ENCODE data around the gene GOLGA6L10. TPM values are rescaled to one million over a fixed set of nuclear protein-coding genes. Genes with fewer than 3 reads are reported as not detected.
"Not testable (repeated sequence)": the region's sequence is repeated elsewhere in the genome, so short reads cannot be mapped to it uniquely, and the experiment has no call there.

The GOLGA6L10 gene
- total and polyA plus RNA-seq, 2 donors (not counting 1 experiment from before 2014, with no cell fraction given): 0.16 to 0.99 TPM

GRCh38 chr15:82365692-82366323 lies 16.5 kb upstream of the GOLGA6L10 start:
- H3K9me3 ChIP-seq (ENCODE audit: control insufficient read depth, insufficient read depth, low read depth, low read length); H3K4me3 ChIP-seq (replicated peaks in 1 of 4; ENCODE audit: control extremely low read depth in 1 of 4, insufficient read depth in 1 of 4, low read depth in 3 of 4, low read length in 4 of 4); H4K20me1 ChIP-seq (ENCODE audit: control insufficient read depth, extremely low read depth, insufficient read depth, low read length); DNase-seq (ENCODE audit: low read depth in 2 of 2); H3K27ac ChIP-seq (ENCODE audit: insufficient read depth, low read length); H3K79me2 ChIP-seq (ENCODE audit: control insufficient read depth, insufficient read depth, low read length); H3K27me3 ChIP-seq (ENCODE audit: control insufficient read depth, insufficient read depth, low read length); H3K4me1 ChIP-seq (ENCODE audit: control insufficient read depth, extremely low read depth, insufficient read depth, low read length); H2AFZ ChIP-seq (ENCODE audit: low read length); H3K9ac ChIP-seq (ENCODE audit: insufficient read depth, low read length); H3K36me3 ChIP-seq (ENCODE audit: control insufficient read depth, insufficient read depth, low read length); H3K4me2 ChIP-seq (ENCODE audit: extremely low read depth, insufficient read depth, low read length): not testable (repeated sequence)
- TF ChIP-seq CTCF (conservative IDR thresholded peaks at IDR 0.05 in 1 of 2, IDR thresholded peaks at IDR 0.05 in 1 of 2; ENCODE audit: low read depth in 1 of 2, low read length in 2 of 2): peak in 1 of 2 donors; percentile 25

GRCh38 chr15:82364548-82364947 lies 15.3 kb upstream of the GOLGA6L10 start:
- not testable (repeated sequence) for H3K9me3 ChIP-seq (ENCODE audit: control insufficient read depth, insufficient read depth, low read depth, low read length); H3K36me3 ChIP-seq (ENCODE audit: control insufficient read depth, insufficient read depth, low read length); H3K9ac ChIP-seq (ENCODE audit: insufficient read depth, low read length); H4K20me1 ChIP-seq (ENCODE audit: control insufficient read depth, extremely low read depth, insufficient read depth, low read length); H3K4me2 ChIP-seq (ENCODE audit: extremely low read depth, insufficient read depth, low read length); H3K27ac ChIP-seq (ENCODE audit: insufficient read depth, low read length); H3K27me3 ChIP-seq (ENCODE audit: control insufficient read depth, insufficient read depth, low read length); H2AFZ ChIP-seq (ENCODE audit: low read length); H3K4me3 ChIP-seq (replicated peaks in 1 of 4; ENCODE audit: control extremely low read depth in 1 of 4, insufficient read depth in 1 of 4, low read depth in 3 of 4, low read length in 4 of 4); H3K79me2 ChIP-seq (ENCODE audit: control insufficient read depth, insufficient read depth, low read length); DNase-seq (ENCODE audit: low read depth in 2 of 2); H3K4me1 ChIP-seq (ENCODE audit: control insufficient read depth, extremely low read depth, insufficient read depth, low read length)

GRCh38 chr15:82362790-82363189 lies 13.5 kb upstream of the GOLGA6L10 start:
- H3K9me3 ChIP-seq (ENCODE audit: control insufficient read depth, insufficient read depth, low read depth, low read length); H3K4me3 ChIP-seq (replicated peaks in 1 of 4; ENCODE audit: control extremely low read depth in 1 of 4, insufficient read depth in 1 of 4, low read depth in 3 of 4, low read length in 4 of 4); H3K27me3 ChIP-seq (ENCODE audit: control insufficient read depth, insufficient read depth, low read length); H3K79me2 ChIP-seq (ENCODE audit: control insufficient read depth, insufficient read depth, low read length); H3K27ac ChIP-seq (ENCODE audit: insufficient read depth, low read length); H2AFZ ChIP-seq (ENCODE audit: low read length); H4K20me1 ChIP-seq (ENCODE audit: control insufficient read depth, extremely low read depth, insufficient read depth, low read length); H3K4me1 ChIP-seq (ENCODE audit: control insufficient read depth, extremely low read depth, insufficient read depth, low read length); H3K9ac ChIP-seq (ENCODE audit: insufficient read depth, low read length); DNase-seq (ENCODE audit: low read depth in 2 of 2); H3K4me2 ChIP-seq (ENCODE audit: extremely low read depth, insufficient read depth, low read length); H3K36me3 ChIP-seq (ENCODE audit: control insufficient read depth, insufficient read depth, low read length): not testable (repeated sequence)

GRCh38 chr15:82360618-82361017 lies 11.3 kb upstream of the GOLGA6L10 start:
- not testable (repeated sequence) for H3K27me3 ChIP-seq (ENCODE audit: control insufficient read depth, insufficient read depth, low read length); H4K20me1 ChIP-seq (ENCODE audit: control insufficient read depth, extremely low read depth, insufficient read depth, low read length); H3K4me1 ChIP-seq (ENCODE audit: control insufficient read depth, extremely low read depth, insufficient read depth, low read length); H3K36me3 ChIP-seq (ENCODE audit: control insufficient read depth, insufficient read depth, low read length); H3K9ac ChIP-seq (ENCODE audit: insufficient read depth, low read length); H3K4me2 ChIP-seq (ENCODE audit: extremely low read depth, insufficient read depth, low read length); H2AFZ ChIP-seq (ENCODE audit: low read length); H3K4me3 ChIP-seq (replicated peaks in 1 of 4; ENCODE audit: control extremely low read depth in 1 of 4, insufficient read depth in 1 of 4, low read depth in 3 of 4, low read length in 4 of 4); H3K9me3 ChIP-seq (ENCODE audit: control insufficient read depth, insufficient read depth, low read depth, low read length); DNase-seq (ENCODE audit: low read depth in 2 of 2); H3K27ac ChIP-seq (ENCODE audit: insufficient read depth, low read length); H3K79me2 ChIP-seq (ENCODE audit: control insufficient read depth, insufficient read depth, low read length)

- not testable (repeated sequence) for H3K4me2 ChIP-seq (ENCODE audit: extremely low read depth, insufficient read depth, low read length); H3K27ac ChIP-seq (ENCODE audit: insufficient read depth, low read length); H3K4me1 ChIP-seq (ENCODE audit: control insufficient read depth, extremely low read depth, insufficient read depth, low read length); H3K36me3 ChIP-seq (ENCODE audit: control insufficient read depth, insufficient read depth, low read length); H3K79me2 ChIP-seq (ENCODE audit: control insufficient read depth, insufficient read depth, low read length); H4K20me1 ChIP-seq (ENCODE audit: control insufficient read depth, extremely low read depth, insufficient read depth, low read length); H3K9me3 ChIP-seq (ENCODE audit: control insufficient read depth, insufficient read depth, low read depth, low read length); H3K9ac ChIP-seq (ENCODE audit: insufficient read depth, low read length); H2AFZ ChIP-seq (ENCODE audit: low read length); DNase-seq (ENCODE audit: low read depth in 2 of 2); H3K4me3 ChIP-seq (replicated peaks in 1 of 4; ENCODE audit: control extremely low read depth in 1 of 4, insufficient read depth in 1 of 4, low read depth in 3 of 4, low read length in 4 of 4); H3K27me3 ChIP-seq (ENCODE audit: control insufficient read depth, insufficient read depth, low read length)
These were observed 5.8 kb upstream of the GOLGA6L10 start for GRCh38 chr15:82355055-82355454.

- H4K20me1 ChIP-seq (ENCODE audit: control insufficient read depth, extremely low read depth, insufficient read depth, low read length); H3K4me1 ChIP-seq (ENCODE audit: control insufficient read depth, extremely low read depth, insufficient read depth, low read length); H3K9ac ChIP-seq (ENCODE audit: insufficient read depth, low read length); H3K36me3 ChIP-seq (ENCODE audit: control insufficient read depth, insufficient read depth, low read length); H3K9me3 ChIP-seq (ENCODE audit: control insufficient read depth, insufficient read depth, low read depth, low read length); H3K27me3 ChIP-seq (ENCODE audit: control insufficient read depth, insufficient read depth, low read length); H3K27ac ChIP-seq (ENCODE audit: insufficient read depth, low read length); H3K79me2 ChIP-seq (ENCODE audit: control insufficient read depth, insufficient read depth, low read length); DNase-seq (ENCODE audit: low read depth in 2 of 2): not testable (repeated sequence)
- Histone ChIP-seq H3K4me3 (replicated peaks in 1 of 4; ENCODE audit: control extremely low read depth in 1 of 4, insufficient read depth in 1 of 4, low read depth in 3 of 4, low read length in 4 of 4) (peak overlapping the region in 3 of 4 experiments; percentile 21 to 47 (median 37)), H2AFZ (ENCODE audit: low read length) (peak overlapping the region; percentile 50), H3K4me2 (ENCODE audit: extremely low read depth, insufficient read depth, low read length) (peak overlapping the region; percentile 66)
These were observed 5.3 kb upstream of the GOLGA6L10 start for GRCh38 chr15:82354546-82354945.
